Esophagus squamous epithelium (tissue), 4 donors: Measurements from ENCODE around the gene LRIT3.

Experiments
- POLR2A ChIP-seq, 4 donors: fragments of 450-650 bp; IDR thresholded peaks; one replicate each; pipeline ENCODE4 v1.6.1; 2017; ENCODE audit warnings: antibody characterized with exemption in 4 of 4, mild to moderate bottlenecking in 4 of 4, moderate library complexity in 3 of 4
- TF ChIP-seq, protein P1 (sequence below), 6 experiments: fragments of 450-650 bp in 4 of 6; fragments of 200-600 bp in 2 of 6; sonication (generic) in 2 of 6; IDR thresholded peaks; one replicate each; pipeline ENCODE4 v1.5.1; 2016 to 2019; ENCODE audit warnings: antibody characterized with exemption in 6 of 6, mild to moderate bottlenecking in 4 of 6, moderate library complexity in 4 of 6

DNA sequence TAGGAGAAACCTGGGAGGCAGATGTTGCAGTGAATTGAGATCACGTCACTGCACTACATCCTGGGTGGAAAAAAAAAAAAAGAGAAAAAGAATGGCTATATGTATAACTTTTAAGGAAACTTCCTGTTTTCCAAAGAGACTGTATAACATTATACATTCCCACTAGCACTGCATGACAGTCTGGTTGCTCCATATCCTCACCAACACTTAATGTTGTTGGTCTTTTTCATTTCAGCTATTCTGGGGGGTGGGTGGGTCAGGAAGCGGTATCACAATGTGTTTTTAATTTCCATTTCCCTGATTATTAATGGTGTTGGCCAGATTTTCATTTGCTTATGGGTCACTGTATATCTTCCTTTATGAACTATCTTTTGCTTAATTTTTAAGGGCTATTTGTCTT lies 13.4 kb downstream of the LRIT3 start:
- TF ChIP-seq, protein P1, sequence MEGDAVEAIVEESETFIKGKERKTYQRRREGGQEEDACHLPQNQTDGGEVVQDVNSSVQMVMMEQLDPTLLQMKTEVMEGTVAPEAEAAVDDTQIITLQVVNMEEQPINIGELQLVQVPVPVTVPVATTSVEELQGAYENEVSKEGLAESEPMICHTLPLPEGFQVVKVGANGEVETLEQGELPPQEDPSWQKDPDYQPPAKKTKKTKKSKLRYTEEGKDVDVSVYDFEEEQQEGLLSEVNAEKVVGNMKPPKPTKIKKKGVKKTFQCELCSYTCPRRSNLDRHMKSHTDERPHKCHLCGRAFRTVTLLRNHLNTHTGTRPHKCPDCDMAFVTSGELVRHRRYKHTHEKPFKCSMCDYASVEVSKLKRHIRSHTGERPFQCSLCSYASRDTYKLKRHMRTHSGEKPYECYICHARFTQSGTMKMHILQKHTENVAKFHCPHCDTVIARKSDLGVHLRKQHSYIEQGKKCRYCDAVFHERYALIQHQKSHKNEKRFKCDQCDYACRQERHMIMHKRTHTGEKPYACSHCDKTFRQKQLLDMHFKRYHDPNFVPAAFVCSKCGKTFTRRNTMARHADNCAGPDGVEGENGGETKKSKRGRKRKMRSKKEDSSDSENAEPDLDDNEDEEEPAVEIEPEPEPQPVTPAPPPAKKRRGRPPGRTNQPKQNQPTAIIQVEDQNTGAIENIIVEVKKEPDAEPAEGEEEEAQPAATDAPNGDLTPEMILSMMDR (IDR thresholded peaks at IDR 0.05), result no peak
- TF ChIP-seq POLR2A (IDR thresholded peaks at IDR 0.05), result no peak
